Neuronal stem cell (in vitro differentiated cells): Measurements from ENCODE around the gene TRIM41.
A peak's percentile ranks its signal among the peaks of the same experiment; 100 is the strongest.

Experiments used
- DNase-seq: peaks from one replicate; pipeline ENCODE4 v3.0.0-alpha.2; 2013; ENCODE audit warnings: low spot score
- H2AFZ ChIP-seq: one replicate; pipeline ENCODE4 v1.6.1; 2013; ENCODE audit warnings: mild to moderate bottlenecking, low read length, inconsistent platforms
- H2AK5ac ChIP-seq: 2 replicates; pipeline ENCODE4 v1.6.1; 2013; ENCODE audit warnings: low read depth, mild to moderate bottlenecking, inconsistent platforms, low read length, moderate library complexity, mixed read lengths
- H2BK120ac ChIP-seq: 2 replicates; pipeline ENCODE4 v1.6.1; 2013; ENCODE audit warnings: low read depth, mild to moderate bottlenecking, inconsistent platforms, low read length, moderate library complexity, mixed read lengths
- H2BK12ac ChIP-seq: one replicate; pipeline ENCODE4 v1.6.1; 2013; ENCODE audit warnings: low read length, inconsistent platforms
- H2BK15ac ChIP-seq: 2 replicates; pipeline ENCODE4 v1.6.1; 2013; ENCODE audit warnings: mild to moderate bottlenecking, low read length, inconsistent platforms, mixed read lengths
- H2BK5ac ChIP-seq: one replicate; pipeline ENCODE4 v1.6.1; 2013; ENCODE audit warnings: inconsistent platforms, mild to moderate bottlenecking, low read length, moderate library complexity
- H3K14ac ChIP-seq: one replicate; pipeline ENCODE4 v1.6.1; 2013; ENCODE audit warnings: low read length, inconsistent platforms
- H3K18ac ChIP-seq: 2 replicates; pipeline ENCODE4 v1.6.1; 2013; ENCODE audit warnings: low read length, inconsistent platforms
- H3K23ac ChIP-seq: 2 replicates; pipeline ENCODE4 v1.6.1; 2013; ENCODE audit warnings: low read depth, mild to moderate bottlenecking, mixed read lengths, low read length, inconsistent platforms; ENCODE audit not compliant: poor library complexity
- H3K27ac ChIP-seq: replicated peaks from 3 replicates; pipeline ENCODE4 v1.5.1; 2013; ENCODE audit warnings: low read length, inconsistent platforms
- H3K27me3 ChIP-seq, 3 experiments: 2 replicates each; pipeline ENCODE4 v1.6.1; 2013; ENCODE audit warnings: low read length in 3 of 3, mild to moderate bottlenecking in 2 of 3, inconsistent platforms in 1 of 3, low read depth in 1 of 3, mixed read lengths in 1 of 3, moderate library complexity in 1 of 3; ENCODE audit not compliant: control insufficient read depth in 3 of 3, insufficient read depth in 3 of 3
- H3K36me3 ChIP-seq, 2 donors: replicated peaks in 1 of 2; 2 replicates each; pipeline ENCODE4 v1.6.1; 2013; ENCODE audit warnings: low read length in 2 of 2; ENCODE audit not compliant: control insufficient read depth in 2 of 2, insufficient read depth in 2 of 2
- H3K4ac ChIP-seq: 2 replicates; pipeline ENCODE4 v1.6.1; 2013; ENCODE audit warnings: inconsistent platforms, mild to moderate bottlenecking, low read length, moderate library complexity
- H3K4me1 ChIP-seq, 2 donors: 1 replicate in 1 of 2; 2 replicates in 1 of 2; pipeline ENCODE4 v1.6.1; 2013; ENCODE audit warnings: low read length in 2 of 2, low read depth in 1 of 2; ENCODE audit not compliant: control insufficient read depth in 2 of 2, insufficient read depth in 1 of 2
- H3K4me2 ChIP-seq: one replicate; pipeline ENCODE4 v1.6.1; 2013; ENCODE audit warnings: mild to moderate bottlenecking, low read length, inconsistent platforms; ENCODE audit not compliant: insufficient read depth, poor library complexity, severe bottlenecking
- H3K4me3 ChIP-seq, 2 donors: 2 replicates each; pipeline ENCODE4 v1.5.1; 2013; ENCODE audit warnings: low read length in 2 of 2, mild to moderate bottlenecking in 2 of 2, inconsistent platforms in 1 of 2, moderate library complexity in 1 of 2
- H3K79me1 ChIP-seq: one replicate; pipeline ENCODE4 v1.6.1; 2013; ENCODE audit warnings: low read depth, mild to moderate bottlenecking, inconsistent platforms, low read length, moderate library complexity
- H3K9ac ChIP-seq: one replicate; pipeline ENCODE4 v1.6.1; 2013; ENCODE audit warnings: mild to moderate bottlenecking, low read depth, low read length, inconsistent platforms; ENCODE audit not compliant: poor library complexity
- H3K9me3 ChIP-seq, 2 donors: replicated peaks in 1 of 2; 2 replicates each; pipeline versions ENCODE3 to v1.6.1; 2013; ENCODE audit warnings: low read length in 2 of 2, mild to moderate bottlenecking in 2 of 2, inconsistent platforms in 1 of 2, low read depth in 1 of 2, mixed read lengths in 1 of 2, moderate library complexity in 1 of 2; ENCODE audit not compliant: control insufficient read depth in 2 of 2, insufficient read depth in 1 of 2
- H4K8ac ChIP-seq: one replicate; pipeline ENCODE4 v1.6.1; 2013; ENCODE audit warnings: low read depth, mild to moderate bottlenecking, inconsistent platforms, low read length, moderate library complexity
- H4K91ac ChIP-seq: one replicate; pipeline ENCODE4 v1.6.1; 2013; ENCODE audit warnings: low read length, low read depth, mild to moderate bottlenecking, inconsistent platforms; ENCODE audit not compliant: poor library complexity
- WGBS, 2 donors: extraction: QIAGEN DNeasy Blood & Tissue Kit; methylation state at CpG; one replicate each; pipeline ENCODE4 v1.1.7; 2013; ENCODE audit warnings: missing lambda C conversion rate in 2 of 2, mixed read lengths in 1 of 2; ENCODE audit not compliant: insufficient read length in 2 of 2, insufficient replicate concordance in 1 of 2; ENCODE audit errors: extremely low coverage in 2 of 2; 5-methylcytosine and 5-hydroxymethylcytosine counted together

TRIM41 gene

DNA sequence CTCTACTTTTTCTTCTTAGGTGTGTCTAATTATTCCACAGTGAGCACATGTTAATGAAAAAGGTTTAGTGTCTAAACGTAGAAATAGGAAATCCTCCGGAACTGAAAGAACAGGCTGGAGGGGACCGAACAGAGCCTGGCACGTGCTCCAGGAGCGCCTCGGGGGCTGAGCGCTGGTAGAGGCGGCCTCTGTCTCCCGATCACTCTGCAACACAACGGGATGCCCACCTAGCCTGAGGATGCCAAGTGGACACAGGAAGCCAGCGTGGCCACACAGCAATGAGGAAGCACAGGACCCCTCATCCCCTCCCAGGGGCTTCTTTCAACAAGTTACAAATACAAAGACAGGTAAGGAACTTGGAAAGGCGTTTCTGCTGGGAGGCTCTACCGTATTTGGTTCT lies 37.5 kb upstream of the TRIM41 start:
- Histone ChIP-seq H2BK12ac (no peak overlapping the region), H2AFZ (no peak overlapping the region), H3K14ac (no peak overlapping the region), H2BK15ac (no peak overlapping the region), H2BK120ac (no peak overlapping the region), H3K4ac (no peak overlapping the region), H3K9me3 (no peaks in the 10 kb centered on the region), H3K18ac (no peak overlapping the region), H3K27ac (no peak overlapping the region), H2AK5ac (no peak overlapping the region), H4K91ac (no peak overlapping the region), H3K23ac (no peak overlapping the region), H3K79me1 (no peaks in the 10 kb centered on the region), H4K8ac (no peak overlapping the region), H3K9ac (no peak overlapping the region), H3K4me3 (no peak overlapping the region), H3K36me3 (no peaks in the 10 kb centered on the region), H3K27me3 (peaks cover 5 to 14% (median 10%) of the 10 kb centered on the region in 3 experiments), H3K4me1 (peaks cover 1 to 10% of the 10 kb centered on the region in 2 donors), H3K4me2 (no peak overlapping the region), H2BK5ac (no peak overlapping the region)
- no peak for DNase-seq
- WGBS, 2 donors, result no CpG with 5 or more reads among the region's 13 CpGs

GRCh38 chr5:181186022-181186421 lies 37.1 kb upstream of the TRIM41 start:
- Histone ChIP-seq H3K9ac (no peak overlapping the region), H3K79me1 (no peaks in the 10 kb centered on the region), H4K8ac (no peak overlapping the region), H2AK5ac (no peak overlapping the region), H3K27me3 (peaks cover 5 to 18% (median 12%) of the 10 kb centered on the region in 3 experiments), H3K4me2 (no peak overlapping the region), H2BK5ac (no peak overlapping the region), H4K91ac (no peak overlapping the region), H3K36me3 (no peaks in the 10 kb centered on the region), H3K27ac (no peak overlapping the region), H3K23ac (no peak overlapping the region), H3K18ac (no peak overlapping the region), H3K9me3 (no peaks in the 10 kb centered on the region), H3K4me3 (no peak overlapping the region), H3K14ac (no peak overlapping the region), H2BK120ac (no peak overlapping the region), H3K4ac (no peak overlapping the region), H3K4me1 (peaks cover 1 to 10% of the 10 kb centered on the region in 2 donors), H2BK12ac (no peak overlapping the region), H2BK15ac (no peak overlapping the region), H2AFZ (no peak overlapping the region)
- no peak for DNase-seq
- WGBS, 2 donors, result no CpG with 5 or more reads among the region's 6 CpGs

- Histone ChIP-seq H2AFZ (peak overlapping the region; percentile 87), H2BK12ac (no peak overlapping the region), H4K91ac (no peak overlapping the region), H4K8ac (no peak overlapping the region), H2BK120ac (no peak overlapping the region), H3K79me1 (no peaks in the 10 kb centered on the region), H2BK15ac (no peak overlapping the region), H3K27ac (no peak overlapping the region), H3K18ac (no peak overlapping the region), H2BK5ac (no peak overlapping the region), H3K9me3 (no peaks in the 10 kb centered on the region), H3K23ac (no peak overlapping the region), H3K9ac (no peak overlapping the region), H3K36me3 (no peaks in the 10 kb centered on the region), H2AK5ac (no peak overlapping the region), H3K27me3 (peaks cover 5 to 22% (median 15%) of the 10 kb centered on the region in 3 experiments), H3K4ac (no peak overlapping the region), H3K14ac (no peak overlapping the region), H3K4me1 (peaks cover 1 to 10% of the 10 kb centered on the region in 2 donors), H3K4me2 (peak overlapping the region; percentile 63), H3K4me3 (peak overlapping the region; percentile 61 to 83)
- DNase-seq, result no peak
- WGBS, 2 donors, result no CpG with 5 or more reads among the region's 8 CpGs
Measured at GRCh38 chr5:181186986-181187499, 36.0 kb upstream of the TRIM41 start.

- no CpG with 5 or more reads among the region's 37 CpGs for WGBS, 2 donors
- H2AK5ac ChIP-seq, result peak overlapping the region; percentile 72
- peak overlapping the region; percentile 52 for H3K23ac ChIP-seq
- H2BK12ac ChIP-seq, result no peak overlapping the region
- peak overlapping the region; percentile 63 for H3K4me2 ChIP-seq
- peak overlapping the region; percentile 87 for H2AFZ ChIP-seq
- peaks cover 3 to 10% of the 10 kb centered on the region in 2 donors for H3K4me1 ChIP-seq
- peak overlapping the region; percentile 61 to 83 for H3K4me3 ChIP-seq
- no peak overlapping the region for H3K4ac ChIP-seq
- no peak overlapping the region for H3K9ac ChIP-seq
- no peak overlapping the region for H2BK5ac ChIP-seq
- no peaks in the 10 kb centered on the region for H3K79me1 ChIP-seq
- H4K8ac ChIP-seq, result no peak overlapping the region
- no peaks in the 10 kb centered on the region for H3K36me3 ChIP-seq
- H3K9me3 ChIP-seq, result no peaks in the 10 kb centered on the region
- H2BK15ac ChIP-seq, result no peak overlapping the region
- no peak overlapping the region for H3K27ac ChIP-seq
- H2BK120ac ChIP-seq, result no peak overlapping the region
- no peak overlapping the region for H4K91ac ChIP-seq
- peak; percentile 84 for DNase-seq
- H3K18ac ChIP-seq, result peak overlapping the region; percentile 84
- H3K27me3 ChIP-seq, result peaks cover 5 to 22% (median 15%) of the 10 kb centered on the region in 3 experiments
- no peak overlapping the region for H3K14ac ChIP-seq
Measured at GRCh38 chr5:181187500-181188213, 35.4 kb upstream of the TRIM41 start.
